ENCODE data around the gene IFI16.

GRCh38 chr1:159092036-159092760, 82.5 kb downstream of the IFI16 start:
- TF ChIP-seq, protein P1, sequence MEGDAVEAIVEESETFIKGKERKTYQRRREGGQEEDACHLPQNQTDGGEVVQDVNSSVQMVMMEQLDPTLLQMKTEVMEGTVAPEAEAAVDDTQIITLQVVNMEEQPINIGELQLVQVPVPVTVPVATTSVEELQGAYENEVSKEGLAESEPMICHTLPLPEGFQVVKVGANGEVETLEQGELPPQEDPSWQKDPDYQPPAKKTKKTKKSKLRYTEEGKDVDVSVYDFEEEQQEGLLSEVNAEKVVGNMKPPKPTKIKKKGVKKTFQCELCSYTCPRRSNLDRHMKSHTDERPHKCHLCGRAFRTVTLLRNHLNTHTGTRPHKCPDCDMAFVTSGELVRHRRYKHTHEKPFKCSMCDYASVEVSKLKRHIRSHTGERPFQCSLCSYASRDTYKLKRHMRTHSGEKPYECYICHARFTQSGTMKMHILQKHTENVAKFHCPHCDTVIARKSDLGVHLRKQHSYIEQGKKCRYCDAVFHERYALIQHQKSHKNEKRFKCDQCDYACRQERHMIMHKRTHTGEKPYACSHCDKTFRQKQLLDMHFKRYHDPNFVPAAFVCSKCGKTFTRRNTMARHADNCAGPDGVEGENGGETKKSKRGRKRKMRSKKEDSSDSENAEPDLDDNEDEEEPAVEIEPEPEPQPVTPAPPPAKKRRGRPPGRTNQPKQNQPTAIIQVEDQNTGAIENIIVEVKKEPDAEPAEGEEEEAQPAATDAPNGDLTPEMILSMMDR (conservative IDR thresholded peaks at IDR 0.05; ENCODE audit: low read depth, low read length): no peak
- TF ChIP-seq RFX5 (IDR thresholded peaks at IDR 0.05; ENCODE audit: low read depth, low read length): no peak
